HCT116 (cell line): ENCODE results near the gene PRKACA.

Experiments
- CEBPB ChIP-seq: IDR thresholded peaks from 2 replicates; pipeline ENCODE4 v1.6.1; 2012; ENCODE audit warnings: low read depth
- EZH2 ChIP-seq: fragments of 200-600 bp; sonication (generic); IDR thresholded peaks from 2 replicates; pipeline ENCODE4 v1.6.1; 2017; ENCODE audit warnings: antibody characterized with exemption, mixed run types
- EZH2phosphoT487 ChIP-seq: fragments of 200-600 bp; IDR thresholded peaks from 2 replicates; pipeline ENCODE4 v1.6.1; 2018; ENCODE audit warnings: antibody characterized with exemption, borderline replicate concordance
- FOSL1 ChIP-seq: IDR thresholded peaks from 2 replicates; pipeline ENCODE4 v1.6.1; 2012; ENCODE audit warnings: low read depth
- JUND ChIP-seq: IDR thresholded peaks from 2 replicates; pipeline ENCODE4 v1.6.1; 2012
- POLR2A ChIP-seq: IDR thresholded peaks from 2 replicates; pipeline ENCODE4 v1.7.0; 2011; ENCODE audit warnings: borderline replicate concordance; ENCODE audit not compliant: insufficient read depth, insufficient read length; ENCODE audit errors: extremely low read depth
- POLR2AphosphoS5 ChIP-seq: IDR thresholded peaks from 2 replicates; pipeline ENCODE4 v1.6.1; 2011; ENCODE audit warnings: mild to moderate bottlenecking, low read depth, low read length, moderate library complexity
- RAD21 ChIP-seq: IDR thresholded peaks from 2 replicates; pipeline ENCODE4 v1.6.1; 2012; ENCODE audit warnings: low read depth, mild to moderate bottlenecking
- SIN3A ChIP-seq: IDR thresholded peaks from 2 replicates; pipeline ENCODE4 v1.6.1; 2012; ENCODE audit warnings: low read depth
- SP1 ChIP-seq: IDR thresholded peaks from 2 replicates; pipeline ENCODE4 v1.6.1; 2012; ENCODE audit warnings: low read depth
- TCF7L2 ChIP-seq: IDR thresholded peaks from 2 replicates; pipeline ENCODE4 v1.7.0; 2011; ENCODE audit warnings: borderline replicate concordance, inconsistent platforms; ENCODE audit not compliant: insufficient read depth, insufficient read length; ENCODE audit errors: extremely low read depth
- YY1 ChIP-seq: IDR thresholded peaks from 2 replicates; pipeline ENCODE4 v1.6.1; 2011; ENCODE audit warnings: low read length, low read depth, moderate library complexity, mild to moderate bottlenecking; ENCODE audit not compliant: insufficient replicate concordance; ENCODE audit errors: extremely low read depth
- ZBTB33 ChIP-seq: IDR thresholded peaks from 2 replicates; pipeline ENCODE4 v1.6.1; 2011; ENCODE audit warnings: mild to moderate bottlenecking, low read length, moderate library complexity; ENCODE audit not compliant: insufficient replicate concordance; ENCODE audit errors: extremely low read depth
- TF ChIP-seq, protein P1 (sequence below), 3 experiments: fragments of 200-600 bp in 1 of 3; sonication (generic) in 1 of 3; IDR thresholded peaks in 2 of 3; conservative IDR thresholded peaks in 1 of 3; 2 replicates each; pipeline ENCODE4 v1.5.1; 2012 to 2017; ENCODE audit warnings: low read depth in 2 of 3, low read length in 2 of 3, antibody characterized with exemption in 1 of 3, borderline replicate concordance in 1 of 3, control low read depth in 1 of 3, mild to moderate bottlenecking in 1 of 3, mixed read lengths in 1 of 3, mixed run types in 1 of 3, moderate library complexity in 1 of 3; ENCODE audit not compliant: insufficient read depth in 1 of 3

DNA sequence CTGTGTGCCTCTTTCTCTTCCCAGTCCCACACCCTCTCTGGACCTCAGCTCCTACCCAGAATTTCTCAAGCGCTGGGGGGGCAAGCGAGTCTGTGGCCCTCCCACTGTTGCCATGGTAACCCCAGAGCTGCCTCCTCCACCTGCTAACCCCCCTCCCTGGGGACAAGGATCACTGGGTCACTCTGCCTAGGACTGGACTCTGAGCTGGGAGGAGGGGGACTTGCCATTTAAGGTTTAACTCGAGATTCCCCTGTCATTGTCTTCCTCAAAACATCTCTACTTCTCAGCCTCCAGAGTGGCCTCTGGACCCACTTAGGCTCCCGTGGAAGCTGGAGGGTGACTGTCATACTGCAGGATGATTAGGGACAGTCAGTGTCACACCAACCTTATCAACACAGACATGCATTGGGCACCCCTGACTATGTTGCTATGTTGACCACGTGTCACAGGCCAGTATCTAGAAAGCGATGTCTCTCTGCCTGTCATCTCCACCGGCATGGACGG lies 57.9 kb downstream of the PRKACA start:
- TF ChIP-seq JUND (no peak), SIN3A (no peak), TCF7L2 (no peak), SP1 (no peak), ZBTB33 (no peak), POLR2A (no peak), YY1 (no peak), EZH2phosphoT487 (no peak), EZH2 (no peak), FOSL1 (no peak), CEBPB (no peak), RAD21 (no peak), POLR2AphosphoS5 (no peak)
- TF ChIP-seq, protein P1, sequence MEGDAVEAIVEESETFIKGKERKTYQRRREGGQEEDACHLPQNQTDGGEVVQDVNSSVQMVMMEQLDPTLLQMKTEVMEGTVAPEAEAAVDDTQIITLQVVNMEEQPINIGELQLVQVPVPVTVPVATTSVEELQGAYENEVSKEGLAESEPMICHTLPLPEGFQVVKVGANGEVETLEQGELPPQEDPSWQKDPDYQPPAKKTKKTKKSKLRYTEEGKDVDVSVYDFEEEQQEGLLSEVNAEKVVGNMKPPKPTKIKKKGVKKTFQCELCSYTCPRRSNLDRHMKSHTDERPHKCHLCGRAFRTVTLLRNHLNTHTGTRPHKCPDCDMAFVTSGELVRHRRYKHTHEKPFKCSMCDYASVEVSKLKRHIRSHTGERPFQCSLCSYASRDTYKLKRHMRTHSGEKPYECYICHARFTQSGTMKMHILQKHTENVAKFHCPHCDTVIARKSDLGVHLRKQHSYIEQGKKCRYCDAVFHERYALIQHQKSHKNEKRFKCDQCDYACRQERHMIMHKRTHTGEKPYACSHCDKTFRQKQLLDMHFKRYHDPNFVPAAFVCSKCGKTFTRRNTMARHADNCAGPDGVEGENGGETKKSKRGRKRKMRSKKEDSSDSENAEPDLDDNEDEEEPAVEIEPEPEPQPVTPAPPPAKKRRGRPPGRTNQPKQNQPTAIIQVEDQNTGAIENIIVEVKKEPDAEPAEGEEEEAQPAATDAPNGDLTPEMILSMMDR (IDR thresholded peaks at IDR 0.05 in 2 of 3, conservative IDR thresholded peaks at IDR 0.05 in 1 of 3; ENCODE audit: borderline replicate concordance in 1 of 3, insufficient read depth in 1 of 3, low read depth in 2 of 3, low read length in 2 of 3), result no peak
